Panc1 (cell line): ENCODE results near the gene SMAD6.

Experiments used
- POLR2AphosphoS5 ChIP-seq: IDR thresholded peaks from 2 replicates; pipeline ENCODE4 v1.6.1; 2012; ENCODE audit warnings: mild to moderate bottlenecking, low read depth, low read length, moderate library complexity
- TCF7L2 ChIP-seq: IDR thresholded peaks from 2 replicates; pipeline ENCODE4 v1.6.1; 2011; ENCODE audit warnings: mild to moderate bottlenecking, low read depth, low read length, inconsistent platforms
- TF ChIP-seq, protein P1 (sequence below): fragments of 450-650 bp; IDR thresholded peaks from 2 replicates; pipeline ENCODE4 v1.5.1; 2017; ENCODE audit warnings: mild to moderate bottlenecking
- TF ChIP-seq, protein P2 (sequence below), 2 experiments: IDR thresholded peaks; 2 replicates each; pipeline ENCODE4 v1.6.1; 2011 to 2012; ENCODE audit warnings: low read depth in 2 of 2, control low read depth in 1 of 2, low read length in 1 of 2, mild to moderate bottlenecking in 1 of 2, moderate library complexity in 1 of 2; ENCODE audit not compliant: insufficient read depth in 1 of 2

DNA sequence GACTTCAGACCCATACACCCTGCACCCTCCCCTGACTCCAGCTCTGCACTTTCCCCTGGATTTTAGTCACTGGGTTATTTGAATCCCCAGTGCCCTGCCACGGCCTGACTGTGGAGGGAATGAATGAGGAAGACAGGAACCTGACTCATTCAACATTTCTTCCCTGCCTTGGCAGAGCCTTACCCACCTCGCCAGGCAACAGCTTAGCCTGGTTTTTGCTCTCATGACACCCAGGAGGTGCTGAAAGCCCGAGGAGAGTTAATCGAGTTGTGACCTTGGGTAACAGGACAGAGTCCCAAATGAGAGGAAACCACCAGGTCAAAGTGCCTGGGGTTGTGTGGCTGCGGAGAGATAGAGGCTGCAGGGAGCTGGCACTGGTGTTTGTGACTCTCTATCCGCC is 128.3 kb downstream of the SMAD6 start:
- TF ChIP-seq, protein P1, sequence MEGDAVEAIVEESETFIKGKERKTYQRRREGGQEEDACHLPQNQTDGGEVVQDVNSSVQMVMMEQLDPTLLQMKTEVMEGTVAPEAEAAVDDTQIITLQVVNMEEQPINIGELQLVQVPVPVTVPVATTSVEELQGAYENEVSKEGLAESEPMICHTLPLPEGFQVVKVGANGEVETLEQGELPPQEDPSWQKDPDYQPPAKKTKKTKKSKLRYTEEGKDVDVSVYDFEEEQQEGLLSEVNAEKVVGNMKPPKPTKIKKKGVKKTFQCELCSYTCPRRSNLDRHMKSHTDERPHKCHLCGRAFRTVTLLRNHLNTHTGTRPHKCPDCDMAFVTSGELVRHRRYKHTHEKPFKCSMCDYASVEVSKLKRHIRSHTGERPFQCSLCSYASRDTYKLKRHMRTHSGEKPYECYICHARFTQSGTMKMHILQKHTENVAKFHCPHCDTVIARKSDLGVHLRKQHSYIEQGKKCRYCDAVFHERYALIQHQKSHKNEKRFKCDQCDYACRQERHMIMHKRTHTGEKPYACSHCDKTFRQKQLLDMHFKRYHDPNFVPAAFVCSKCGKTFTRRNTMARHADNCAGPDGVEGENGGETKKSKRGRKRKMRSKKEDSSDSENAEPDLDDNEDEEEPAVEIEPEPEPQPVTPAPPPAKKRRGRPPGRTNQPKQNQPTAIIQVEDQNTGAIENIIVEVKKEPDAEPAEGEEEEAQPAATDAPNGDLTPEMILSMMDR = no peak
- TF ChIP-seq POLR2AphosphoS5 (no peak), TCF7L2 (no peak)
- TF ChIP-seq, protein P2, sequence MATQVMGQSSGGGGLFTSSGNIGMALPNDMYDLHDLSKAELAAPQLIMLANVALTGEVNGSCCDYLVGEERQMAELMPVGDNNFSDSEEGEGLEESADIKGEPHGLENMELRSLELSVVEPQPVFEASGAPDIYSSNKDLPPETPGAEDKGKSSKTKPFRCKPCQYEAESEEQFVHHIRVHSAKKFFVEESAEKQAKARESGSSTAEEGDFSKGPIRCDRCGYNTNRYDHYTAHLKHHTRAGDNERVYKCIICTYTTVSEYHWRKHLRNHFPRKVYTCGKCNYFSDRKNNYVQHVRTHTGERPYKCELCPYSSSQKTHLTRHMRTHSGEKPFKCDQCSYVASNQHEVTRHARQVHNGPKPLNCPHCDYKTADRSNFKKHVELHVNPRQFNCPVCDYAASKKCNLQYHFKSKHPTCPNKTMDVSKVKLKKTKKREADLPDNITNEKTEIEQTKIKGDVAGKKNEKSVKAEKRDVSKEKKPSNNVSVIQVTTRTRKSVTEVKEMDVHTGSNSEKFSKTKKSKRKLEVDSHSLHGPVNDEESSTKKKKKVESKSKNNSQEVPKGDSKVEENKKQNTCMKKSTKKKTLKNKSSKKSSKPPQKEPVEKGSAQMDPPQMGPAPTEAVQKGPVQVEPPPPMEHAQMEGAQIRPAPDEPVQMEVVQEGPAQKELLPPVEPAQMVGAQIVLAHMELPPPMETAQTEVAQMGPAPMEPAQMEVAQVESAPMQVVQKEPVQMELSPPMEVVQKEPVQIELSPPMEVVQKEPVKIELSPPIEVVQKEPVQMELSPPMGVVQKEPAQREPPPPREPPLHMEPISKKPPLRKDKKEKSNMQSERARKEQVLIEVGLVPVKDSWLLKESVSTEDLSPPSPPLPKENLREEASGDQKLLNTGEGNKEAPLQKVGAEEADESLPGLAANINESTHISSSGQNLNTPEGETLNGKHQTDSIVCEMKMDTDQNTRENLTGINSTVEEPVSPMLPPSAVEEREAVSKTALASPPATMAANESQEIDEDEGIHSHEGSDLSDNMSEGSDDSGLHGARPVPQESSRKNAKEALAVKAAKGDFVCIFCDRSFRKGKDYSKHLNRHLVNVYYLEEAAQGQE (IDR thresholded peaks at IDR 0.05; ENCODE audit: insufficient read depth in 1 of 2, low read depth in 2 of 2, low read length in 1 of 2) = no peak
